Measurements from ENCODE around the gene PMIS2.
"Not testable (repeated sequence)": the region's sequence is repeated elsewhere in the genome, so short reads cannot be mapped to it uniquely, and the experiment has no call there.

PMIS2 gene

DNA sequence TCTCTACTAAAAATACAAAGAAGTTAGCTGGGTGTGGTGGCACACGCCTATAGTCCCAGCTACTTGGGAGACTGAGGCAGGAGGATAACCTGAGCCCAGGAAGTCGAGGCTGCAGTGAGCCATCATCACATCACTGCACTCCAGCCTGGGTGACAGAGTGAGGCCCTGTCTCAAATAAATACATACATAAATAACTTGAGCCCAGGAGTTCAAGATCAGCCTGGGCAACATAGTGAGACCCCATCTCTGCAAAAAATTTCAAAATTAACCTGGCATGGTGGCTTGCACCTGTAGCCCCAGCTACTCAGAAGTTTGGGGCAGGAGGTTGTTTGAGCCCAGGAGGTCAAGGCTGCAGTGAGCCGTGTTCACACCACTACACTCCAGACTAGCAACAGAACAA is 9.1 kb downstream of the PMIS2 start:
- not testable (repeated sequence) for DNase-seq

DNA sequence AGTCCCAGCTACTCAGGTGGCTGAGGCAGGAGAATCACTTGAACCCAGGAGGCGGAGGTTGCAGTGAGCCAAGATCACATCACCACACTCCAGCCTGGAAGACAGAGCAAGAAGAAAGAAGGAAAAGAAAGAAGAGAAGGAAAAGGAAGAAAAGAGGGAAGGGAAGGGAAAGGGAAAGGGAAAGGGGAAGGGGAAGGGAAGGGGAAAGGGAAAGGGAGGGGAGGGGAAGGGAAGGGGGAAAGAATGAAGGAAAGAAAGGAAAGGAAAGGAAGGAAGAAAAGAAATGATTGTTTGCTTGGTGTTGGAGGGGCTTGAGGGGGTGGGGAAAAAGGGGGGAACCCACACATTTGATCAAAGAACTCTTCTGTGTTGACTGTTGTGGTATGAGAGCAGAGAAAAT is 10.0 kb downstream of the PMIS2 start:
- DNase-seq = no peak

DNA sequence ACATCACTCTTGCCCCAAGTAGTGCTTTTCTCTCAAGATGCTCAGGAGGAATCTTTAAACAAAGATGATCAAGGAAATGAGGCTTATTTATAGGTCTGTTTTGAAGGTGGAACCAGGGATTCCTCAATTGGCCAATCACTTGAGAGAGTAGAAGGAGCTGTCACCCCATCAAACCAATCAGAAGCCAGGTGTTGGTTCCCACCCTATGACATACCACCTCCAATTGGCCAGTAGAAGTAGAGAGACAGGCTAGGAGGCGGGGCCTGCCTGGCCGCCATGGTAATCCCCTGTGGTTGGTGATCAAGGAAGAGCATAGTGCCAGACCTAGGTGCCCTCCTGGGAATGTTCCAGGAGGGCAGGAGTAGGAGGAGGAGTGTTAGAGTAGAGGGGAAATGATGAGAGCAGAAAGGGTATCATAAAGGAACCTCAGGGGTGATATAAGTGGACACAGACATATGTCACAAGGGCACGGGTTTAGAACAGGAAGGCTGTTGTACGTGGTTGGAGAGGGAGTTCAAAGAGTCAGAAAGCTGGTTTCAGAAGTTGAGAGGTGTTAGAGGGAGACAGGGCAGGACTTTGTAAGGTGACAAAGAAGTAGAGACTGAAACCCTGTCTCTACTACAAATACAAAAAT is 10.5 kb downstream of the PMIS2 start:
- peak in 1 of 6 experiments; percentile 2 for DNase-seq

DNA sequence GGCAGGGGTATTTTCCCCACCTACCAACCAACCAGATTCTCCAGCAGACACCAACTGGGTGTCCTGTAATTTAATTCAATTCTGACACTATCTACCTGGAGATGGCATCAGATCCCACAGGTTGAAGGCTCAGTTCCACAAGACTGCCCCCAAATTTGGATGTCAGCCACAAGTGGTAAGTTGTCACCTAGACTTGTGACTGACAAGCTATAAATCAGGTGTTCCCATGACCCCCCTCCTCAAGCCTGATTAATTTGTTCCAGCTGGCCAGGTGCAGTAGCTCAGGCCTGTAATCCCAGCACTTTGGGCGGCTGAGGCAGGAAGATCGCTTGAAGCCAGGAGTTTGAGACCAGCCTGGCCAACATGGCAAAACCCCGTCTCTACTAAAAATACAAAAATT is 16.0 kb downstream of the PMIS2 start:
- no peak for DNase-seq

DNA sequence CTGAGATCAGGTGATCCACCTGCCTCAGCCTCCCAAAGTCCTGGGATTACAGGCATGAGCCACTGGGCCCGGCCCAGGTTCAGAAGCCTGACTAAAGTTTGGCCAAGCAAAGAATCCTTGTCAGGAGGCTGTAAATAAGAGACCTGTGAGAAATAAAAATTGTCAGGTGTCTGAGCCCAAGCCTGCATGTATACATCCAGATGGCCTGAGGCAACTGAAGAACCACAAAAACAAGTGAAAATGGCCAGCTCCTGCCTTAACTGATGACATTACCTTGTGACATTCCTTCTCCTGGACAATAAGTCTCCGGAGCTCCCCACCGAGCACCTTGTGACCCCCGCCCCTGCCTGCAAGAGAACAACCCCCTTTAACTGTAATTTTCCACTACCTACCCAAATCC is 18.5 kb downstream of the PMIS2 start:
- DNase-seq = not testable (repeated sequence)

DNA sequence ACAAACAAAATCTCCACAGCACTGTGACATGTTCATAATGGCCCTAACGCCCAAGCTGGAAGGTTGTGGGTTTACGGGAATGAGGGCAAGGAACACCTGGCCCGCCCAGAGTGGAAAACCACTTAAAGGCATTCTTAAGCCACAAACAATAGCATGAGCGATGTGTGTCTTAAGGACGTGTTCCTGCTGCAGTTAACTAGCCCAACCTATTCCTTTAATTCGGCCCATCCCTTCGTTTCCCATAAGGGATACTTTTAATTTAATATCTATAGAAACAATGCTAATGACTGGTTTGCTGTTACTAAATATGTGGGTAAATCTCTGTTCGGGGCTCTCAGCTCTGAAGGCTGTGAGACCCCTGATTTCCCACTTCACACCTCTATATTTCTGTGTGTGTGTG is 21.2 kb downstream of the PMIS2 start:
- not testable (repeated sequence) for DNase-seq

DNA sequence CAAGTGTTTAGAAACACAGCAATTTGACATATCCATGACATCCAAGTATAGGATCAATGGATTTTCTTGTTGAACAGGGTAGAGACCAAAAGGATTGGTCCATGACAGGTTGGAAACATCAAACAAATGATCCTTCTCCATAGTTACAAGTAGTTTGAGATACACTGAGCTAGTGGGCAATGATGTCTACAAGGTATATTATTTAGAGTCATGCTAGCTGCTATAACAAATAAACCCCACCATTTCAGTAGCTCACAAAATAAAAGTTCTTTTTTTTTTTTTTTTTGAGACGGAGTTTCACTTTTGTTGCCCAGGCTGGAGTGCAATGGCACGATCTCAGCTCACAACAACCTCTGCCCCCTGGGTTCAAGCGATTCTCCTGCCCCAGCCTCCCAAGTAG is 21.7 kb downstream of the PMIS2 start:
- no peak for DNase-seq

DNA sequence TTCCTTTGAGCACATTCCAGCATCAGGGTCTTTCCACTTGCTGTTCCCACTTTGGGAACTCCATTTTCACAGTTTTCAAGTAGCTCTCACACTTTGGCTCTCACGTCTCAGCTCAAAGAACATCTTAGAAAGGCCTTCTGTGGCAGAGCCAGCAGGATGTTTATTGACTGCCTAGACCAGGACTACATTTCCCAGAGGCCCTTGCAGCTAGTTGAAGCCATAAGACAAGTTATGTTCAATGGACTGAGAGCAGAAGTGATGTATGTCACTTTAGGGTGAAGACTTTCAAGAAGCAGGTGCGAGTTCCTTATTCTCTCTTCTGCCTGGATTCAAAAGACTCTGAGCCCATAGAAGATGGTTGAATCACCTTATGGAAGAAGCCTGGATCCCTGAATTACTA is 22.3 kb downstream of the PMIS2 start:
- peak in 2 of 6 experiments; percentile 2 to 32 for DNase-seq

DNA sequence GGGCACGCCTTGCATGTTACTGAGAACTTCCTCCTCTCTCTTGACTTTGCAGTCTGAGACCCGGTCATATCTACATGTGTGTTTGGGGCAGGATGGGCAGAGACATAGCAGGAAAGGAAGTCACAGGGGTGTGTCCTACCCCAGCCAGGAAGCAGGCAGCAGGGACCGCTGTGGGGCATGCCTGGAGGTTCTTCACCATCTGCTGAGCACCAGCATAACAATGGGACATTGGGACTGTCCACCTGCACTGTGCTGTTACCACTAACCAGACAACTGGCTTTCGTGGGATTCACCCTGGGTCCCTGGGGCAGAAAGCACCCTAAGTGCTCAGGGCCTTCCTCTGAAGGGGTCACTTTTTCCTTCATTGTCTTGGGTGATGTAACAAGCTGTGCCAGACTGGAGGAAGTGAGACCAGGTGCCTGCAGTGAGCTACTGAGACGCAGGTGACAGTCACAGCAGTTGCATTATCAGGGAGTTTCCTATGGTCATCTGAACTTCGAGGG is 23.9 kb downstream of the PMIS2 start:
- peak in 4 of 6 experiments; percentile 3 to 45 (median 38) for DNase-seq

DNA sequence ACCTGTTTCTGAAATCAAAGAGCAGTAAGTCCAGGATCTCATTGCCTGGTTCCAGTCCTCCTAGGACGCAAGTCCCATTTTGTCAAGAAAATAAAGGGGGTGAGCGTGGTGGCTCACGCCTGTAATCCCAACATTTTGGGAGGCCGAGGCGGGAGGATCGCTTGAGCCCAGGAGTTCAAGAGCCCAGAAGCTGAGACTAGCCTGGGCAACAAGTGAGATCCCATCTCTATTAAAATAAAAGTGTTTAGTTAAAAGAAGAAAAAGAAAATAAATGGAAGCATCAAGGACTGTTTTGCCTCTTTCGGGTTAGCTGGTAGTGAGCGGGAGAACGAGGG is 26.2 kb downstream of the PMIS2 start:
- no peak for DNase-seq

DNA sequence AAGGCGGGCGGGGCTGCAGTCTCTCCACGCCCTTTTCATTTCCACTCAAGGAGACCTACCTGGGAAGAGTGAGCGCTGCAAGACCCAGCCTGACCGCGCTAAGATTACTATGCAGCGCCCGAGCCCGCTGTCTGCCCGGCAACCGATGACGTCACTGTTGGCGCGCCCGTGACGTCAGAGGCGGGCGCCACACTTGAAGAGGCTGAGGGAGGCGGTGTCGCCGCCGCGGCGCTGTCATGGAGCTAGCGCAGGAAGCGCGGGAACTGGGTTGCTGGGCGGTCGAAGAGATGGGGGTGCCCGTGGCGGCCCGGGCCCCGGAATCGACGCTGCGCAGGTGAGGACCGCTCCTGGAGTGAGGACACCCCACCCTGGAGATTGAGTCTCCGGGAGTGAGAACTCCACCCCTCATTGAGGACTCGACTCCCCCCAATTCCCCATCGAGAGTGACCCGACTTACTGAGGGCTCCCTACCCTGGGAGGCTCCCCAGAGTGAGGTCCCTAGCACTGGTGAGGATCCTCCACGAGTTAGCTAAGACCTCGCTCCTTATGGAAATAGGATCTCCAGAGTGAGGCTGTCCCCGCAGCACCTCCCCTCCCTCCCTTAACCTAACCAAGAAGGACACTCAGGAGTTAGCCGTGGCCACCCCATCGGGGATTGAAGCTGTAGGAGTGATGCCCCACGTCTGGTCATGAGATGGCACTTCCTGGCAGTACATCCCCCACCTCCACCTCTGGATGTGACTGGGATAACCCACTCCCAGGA is 26.8 kb downstream of the PMIS2 start, which contains the start of gene HAUS5:
HAUS5 (plus strand) TSS at position 177 of the 763 bp plus-strand sequence; CDS start at position 237, 60 bp downstream.
- DNase-seq = peak; percentile 88 to 95 (median 94)

DNA sequence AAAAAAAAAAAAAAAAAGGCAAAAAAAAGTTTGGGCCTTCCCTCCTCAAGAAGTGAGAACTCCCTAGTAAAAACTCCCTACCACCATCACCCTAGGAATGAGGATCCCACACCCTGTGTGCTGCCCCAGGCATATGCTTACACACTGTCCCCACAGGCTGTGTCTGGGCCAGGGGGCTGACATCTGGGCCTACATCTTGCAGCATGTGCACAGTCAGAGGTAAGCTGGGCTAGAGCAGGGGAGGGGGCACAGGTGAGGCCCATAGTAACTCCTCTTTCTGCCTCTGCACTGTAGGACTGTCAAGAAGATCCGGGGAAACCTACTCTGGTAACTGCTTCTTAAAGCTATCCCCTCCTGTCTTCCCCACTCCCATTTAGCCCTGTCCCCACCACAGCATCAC is 27.6 kb downstream of the PMIS2 start:
- DNase-seq = no peak

DNA sequence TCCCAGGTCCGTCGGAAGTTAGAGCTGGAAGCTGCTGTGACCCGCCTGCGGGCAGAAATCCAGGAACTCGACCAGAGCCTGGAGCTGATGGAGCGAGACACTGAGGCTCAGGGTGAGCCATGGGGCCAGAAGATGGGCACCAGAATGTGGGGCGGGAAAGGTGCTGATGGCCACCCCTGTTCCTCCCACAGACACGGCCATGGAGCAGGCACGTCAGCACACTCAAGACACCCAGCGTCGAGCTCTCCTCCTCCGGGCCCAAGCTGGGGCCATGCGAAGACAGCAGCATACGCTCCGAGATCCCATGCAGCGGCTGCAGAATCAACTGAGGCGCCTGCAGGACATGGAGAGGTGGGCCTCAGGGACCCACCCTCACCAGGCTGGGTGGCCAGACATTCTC is 29.1 kb downstream of the PMIS2 start:
- no peak for DNase-seq

DNA sequence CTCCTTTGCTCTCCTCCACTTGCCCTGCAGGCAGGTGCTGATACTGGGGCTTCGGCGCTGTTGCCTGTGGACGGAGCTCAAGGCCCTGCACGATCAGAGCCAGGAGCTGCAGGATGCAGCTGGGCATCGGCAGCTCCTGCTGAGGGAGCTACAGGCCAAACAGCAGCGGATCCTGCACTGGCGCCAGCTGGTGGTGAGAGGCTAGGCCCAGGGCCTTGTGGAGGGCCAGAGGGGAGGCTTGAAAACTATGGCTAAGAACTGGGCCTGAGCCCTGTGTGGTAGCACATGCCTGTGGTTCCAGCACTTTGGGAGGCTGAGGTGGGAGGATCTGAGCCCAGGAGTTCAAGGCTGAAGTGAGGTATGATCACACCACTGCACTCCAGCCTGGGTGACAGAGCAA is 32.9 kb downstream of the PMIS2 start:
- no peak for DNase-seq

DNA sequence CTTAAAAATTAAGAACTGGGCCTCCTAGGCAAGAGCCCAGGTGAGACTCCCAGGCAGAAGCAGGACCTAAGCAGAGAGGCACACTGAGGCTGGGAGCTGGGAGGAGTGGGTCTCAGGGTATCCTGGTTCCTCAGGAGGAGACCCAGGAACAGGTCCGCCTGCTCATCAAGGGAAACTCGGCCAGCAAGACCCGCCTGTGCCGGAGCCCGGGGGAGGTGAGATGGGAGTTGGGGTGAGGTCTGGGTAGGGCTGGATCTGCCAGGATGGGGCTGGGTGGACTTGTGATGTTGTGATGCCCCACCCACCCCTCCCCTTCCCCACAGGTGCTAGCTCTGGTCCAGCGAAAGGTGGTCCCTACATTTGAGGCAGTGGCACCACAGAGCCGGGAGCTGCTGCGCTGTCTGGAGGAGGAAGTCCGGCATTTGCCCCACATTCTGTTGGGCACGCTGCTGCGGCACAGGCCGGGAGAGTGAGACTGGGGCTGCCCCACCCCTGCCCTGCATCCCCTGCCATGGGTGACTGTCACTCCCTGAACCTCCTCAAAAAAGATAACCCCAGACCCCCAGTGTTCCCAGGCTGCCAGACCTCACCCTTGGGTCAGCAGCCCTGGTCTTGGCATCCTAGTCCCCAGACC is 33.4 kb downstream of the PMIS2 start:
- DNase-seq = no peak

DNA sequence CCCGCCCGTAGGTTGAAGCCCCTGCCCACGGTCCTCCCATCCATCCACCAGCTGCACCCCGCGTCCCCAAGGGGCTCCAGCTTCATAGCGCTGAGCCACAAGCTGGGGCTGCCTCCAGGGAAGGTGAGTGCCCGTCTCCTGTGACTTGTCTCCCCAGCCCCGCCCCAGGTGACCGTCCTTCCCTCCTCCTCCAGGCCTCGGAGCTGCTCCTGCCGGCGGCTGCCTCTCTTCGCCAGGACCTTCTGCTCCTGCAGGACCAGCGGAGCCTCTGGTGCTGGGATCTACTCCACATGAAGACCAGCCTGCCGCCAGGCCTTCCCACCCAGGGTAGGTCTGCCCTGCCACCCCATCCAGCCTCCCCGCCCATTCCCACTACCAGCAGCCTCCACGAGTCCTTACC is 34.0 kb downstream of the PMIS2 start:
- DNase-seq = no peak

DNA sequence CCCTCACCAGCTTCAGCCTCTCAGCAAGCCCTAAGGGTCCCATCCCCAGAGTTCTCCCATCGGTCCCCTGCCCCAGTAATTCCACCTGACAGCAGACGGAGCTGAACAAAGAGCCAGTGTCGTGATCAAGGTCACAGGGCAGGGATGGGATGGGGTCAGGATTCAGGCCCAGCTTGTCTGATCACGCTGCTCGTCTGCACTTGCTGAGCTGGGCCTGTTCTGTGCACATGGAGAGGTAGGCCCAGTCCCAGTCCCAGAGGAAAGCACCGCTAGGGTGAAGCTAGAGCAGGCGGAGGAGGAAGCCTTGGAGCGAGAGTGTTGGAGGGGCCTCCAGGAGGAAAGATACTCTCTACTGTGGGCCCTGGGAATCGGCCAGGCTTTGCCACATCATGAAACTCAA is 35.7 kb downstream of the PMIS2 start:
- DNase-seq = no peak

DNA sequence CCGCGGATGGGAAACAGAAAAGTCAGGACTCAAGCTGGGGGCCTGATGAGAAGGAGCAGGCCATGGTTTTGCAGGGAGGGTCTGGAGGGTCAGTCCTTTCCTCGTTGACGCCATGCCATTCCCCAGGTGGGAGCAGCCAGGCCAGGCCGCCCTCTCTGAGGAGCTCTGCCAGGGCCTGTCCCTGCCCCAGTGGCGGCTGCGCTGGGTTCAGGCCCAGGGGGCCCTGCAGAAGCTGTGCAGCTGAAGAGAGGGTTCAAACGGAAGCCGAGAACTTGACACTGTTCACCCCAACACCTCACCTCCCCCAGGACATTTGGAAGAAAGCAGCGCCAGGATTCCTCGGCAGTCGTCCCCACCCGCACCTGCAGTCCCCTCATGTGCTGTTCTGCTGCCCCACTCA is 36.8 kb downstream of the PMIS2 start:
- no peak for DNase-seq

DNA sequence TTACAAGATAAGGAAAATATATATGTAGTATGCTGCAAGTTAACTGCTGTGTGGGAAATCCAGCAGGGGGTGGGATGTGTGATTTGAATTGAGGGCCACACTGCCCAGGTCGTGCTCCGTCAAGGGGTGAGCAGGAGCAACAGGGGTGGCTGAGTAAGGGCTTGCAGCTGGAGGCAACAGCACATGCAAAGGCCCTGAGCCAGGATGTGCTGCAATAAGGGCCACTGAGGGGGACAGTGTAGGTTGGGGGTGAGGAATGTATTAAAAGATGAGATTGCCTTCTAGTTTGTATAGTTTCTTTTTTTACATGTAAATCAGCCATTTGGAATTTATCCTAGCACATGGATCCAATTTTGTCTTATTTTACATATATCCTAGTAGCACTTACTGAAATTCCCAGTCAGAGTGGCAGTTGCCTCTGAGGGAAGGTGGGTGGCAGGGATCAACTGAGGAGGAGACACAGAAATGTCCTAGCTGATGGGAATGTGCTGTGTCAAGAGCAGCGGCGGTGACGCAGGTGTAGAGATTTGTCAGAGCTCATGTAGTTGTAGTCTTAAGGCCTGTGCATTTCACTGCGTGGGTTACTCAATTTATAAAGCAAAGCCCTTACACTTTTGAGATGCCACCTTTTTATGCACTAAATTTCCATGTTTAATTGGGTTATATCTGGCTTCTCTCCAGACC is 37.5 kb downstream of the PMIS2 start:
- DNase-seq = no peak

DNA sequence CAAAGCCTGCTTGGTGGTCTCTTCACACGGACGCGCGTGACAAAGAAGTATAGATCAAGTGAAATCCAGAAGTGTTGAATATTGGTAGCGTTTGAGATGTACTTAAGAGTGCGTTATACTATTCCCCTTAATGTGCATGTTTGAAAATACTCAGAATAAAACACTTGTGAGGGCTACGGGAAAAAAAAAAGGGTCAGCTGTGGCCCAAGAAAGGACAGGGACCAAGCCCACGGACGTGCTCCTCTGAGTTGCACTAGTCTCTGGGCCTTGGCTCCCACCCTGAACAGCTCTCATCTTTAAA is 42.2 kb downstream of the PMIS2 start:
- no peak for DNase-seq

DNA sequence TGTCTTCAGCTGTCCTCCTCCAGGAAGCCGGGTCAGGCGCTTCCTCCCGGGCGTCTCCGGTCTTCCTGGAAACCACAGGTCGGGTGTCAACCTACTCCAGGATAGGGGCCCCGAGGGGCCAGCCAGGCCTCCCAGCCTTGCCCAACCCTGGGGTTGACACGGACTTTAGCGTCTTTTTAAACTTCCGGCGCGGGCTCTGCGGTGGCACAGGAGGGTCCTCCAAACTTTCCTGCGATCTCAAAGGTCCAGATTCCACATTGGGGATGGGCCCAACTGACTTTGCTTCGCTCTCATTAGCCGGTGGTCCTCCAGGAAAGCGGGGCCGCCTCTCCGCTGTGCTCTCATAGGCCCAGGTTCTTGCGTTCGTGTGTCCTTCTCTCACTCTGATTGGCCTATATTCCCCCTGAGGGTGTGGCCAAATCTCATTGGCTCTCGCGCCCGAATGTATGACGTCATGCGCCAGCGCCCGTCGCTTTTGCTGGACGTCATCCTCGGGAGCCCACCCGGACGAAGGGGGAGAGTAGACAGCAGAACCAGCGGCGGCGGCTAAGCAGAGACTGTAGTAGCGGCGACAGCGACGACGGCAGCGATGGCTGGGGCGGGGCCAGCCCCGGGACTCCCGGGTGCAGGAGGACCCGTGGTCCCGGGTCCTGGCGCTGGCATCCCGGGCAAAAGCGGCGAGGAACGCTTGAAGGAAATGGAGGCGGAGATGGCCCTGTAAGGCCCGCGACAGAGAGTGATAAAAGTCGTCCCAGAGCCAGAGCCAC is 42.8 kb downstream of the PMIS2 start, which contains the start of gene RBM42:
RBM42 (plus strand) TSS at position 472 of the 767 bp plus-strand sequence; CDS start at position 590, 118 bp downstream.
- peak; percentile 94 to 97 (median 96) for DNase-seq

DNA sequence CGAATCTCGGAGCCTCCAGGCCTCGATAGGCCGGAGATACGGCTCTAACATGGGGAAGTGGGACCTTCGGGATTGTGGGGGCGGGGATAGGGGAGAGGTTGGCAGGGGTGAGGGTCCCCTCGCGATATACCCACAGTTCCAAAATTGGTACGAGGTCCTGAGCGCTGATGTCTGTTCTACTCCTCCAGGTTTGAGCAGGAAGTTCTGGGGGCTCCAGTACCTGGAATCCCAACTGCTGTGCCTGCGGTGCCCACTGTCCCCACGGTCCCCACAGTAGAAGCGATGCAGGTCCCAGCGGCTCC is 43.3 kb downstream of the PMIS2 start:
- DNase-seq = peak in 1 of 6 experiments; percentile 28

All from stimulated activated naive CD4-positive, alpha-beta T cell (primary cell).